GM18502 (cell line): ENCODE data around the gene ESRRB.

Experiments
- ATAC-seq: cut with Tn5 transposase; IDR thresholded peaks from one replicate; pipeline ENCODE4 v1.9.1; 2021; ENCODE audit warnings: mild to moderate bottlenecking; ENCODE audit not compliant: unreplicated experiment, poor library complexity

The ESRRB gene

DNA sequence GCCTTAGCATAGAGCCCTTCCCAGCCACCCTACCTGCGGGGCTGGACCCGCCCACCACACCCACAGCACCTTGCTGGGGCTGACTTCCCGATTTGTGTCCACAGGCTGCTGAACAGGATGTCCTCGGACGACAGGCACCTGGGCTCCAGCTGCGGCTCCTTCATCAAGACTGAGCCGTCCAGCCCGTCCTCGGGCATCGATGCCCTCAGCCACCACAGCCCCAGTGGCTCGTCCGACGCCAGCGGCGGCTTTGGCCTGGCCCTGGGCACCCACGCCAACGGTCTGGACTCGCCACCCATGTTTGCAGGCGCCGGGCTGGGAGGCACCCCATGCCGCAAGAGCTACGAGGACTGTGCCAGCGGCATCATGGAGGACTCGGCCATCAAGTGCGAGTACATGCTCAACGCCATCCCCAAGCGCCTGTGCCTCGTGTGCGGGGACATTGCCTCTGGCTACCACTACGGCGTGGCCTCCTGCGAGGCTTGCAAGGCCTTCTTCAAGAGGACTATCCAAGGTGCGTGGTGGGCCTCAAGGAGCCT, 63.4 kb downstream of the ESRRB start:
- ATAC-seq: no peak

DNA sequence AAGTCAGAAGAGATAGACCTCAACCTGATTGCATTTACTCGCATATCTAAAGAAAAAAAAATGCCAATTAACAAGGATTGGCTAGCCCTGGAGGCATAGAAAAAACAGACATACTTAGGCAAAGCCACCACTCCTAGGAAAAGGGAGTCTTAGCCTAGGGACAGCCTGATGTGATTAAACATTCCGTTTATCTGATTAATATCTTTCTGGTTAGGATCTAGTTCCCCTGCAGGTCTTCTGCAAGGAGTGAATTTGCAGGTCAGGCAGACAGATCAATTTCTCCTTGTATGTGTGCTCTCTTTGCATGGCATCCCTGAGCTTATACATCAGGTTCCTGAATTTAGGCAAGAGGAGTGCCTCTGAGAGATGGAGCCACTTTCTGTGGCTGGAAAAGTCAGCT, 70.5 kb downstream of the ESRRB start:
- ATAC-seq: no peak

DNA sequence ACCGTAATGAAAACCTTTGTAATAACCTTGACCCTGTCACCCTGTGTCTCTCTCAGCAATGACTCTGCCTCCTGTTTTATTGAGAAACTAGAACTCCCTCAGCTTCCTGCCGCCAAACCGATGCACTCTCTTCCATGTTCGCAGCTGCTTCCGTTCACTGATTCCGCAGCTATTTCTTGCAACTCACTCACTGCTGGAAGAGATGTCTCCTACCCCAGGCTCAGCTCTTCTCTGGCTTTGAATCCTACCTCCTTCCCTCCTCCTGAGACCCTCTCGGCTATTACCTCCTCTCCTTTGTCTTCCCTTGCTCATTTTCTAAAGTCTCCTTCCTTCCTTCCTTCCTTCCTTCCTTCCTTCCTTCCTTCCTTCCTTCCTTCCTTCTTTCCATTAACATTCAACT, 71.0 kb downstream of the ESRRB start:
- ATAC-seq: no peak

DNA sequence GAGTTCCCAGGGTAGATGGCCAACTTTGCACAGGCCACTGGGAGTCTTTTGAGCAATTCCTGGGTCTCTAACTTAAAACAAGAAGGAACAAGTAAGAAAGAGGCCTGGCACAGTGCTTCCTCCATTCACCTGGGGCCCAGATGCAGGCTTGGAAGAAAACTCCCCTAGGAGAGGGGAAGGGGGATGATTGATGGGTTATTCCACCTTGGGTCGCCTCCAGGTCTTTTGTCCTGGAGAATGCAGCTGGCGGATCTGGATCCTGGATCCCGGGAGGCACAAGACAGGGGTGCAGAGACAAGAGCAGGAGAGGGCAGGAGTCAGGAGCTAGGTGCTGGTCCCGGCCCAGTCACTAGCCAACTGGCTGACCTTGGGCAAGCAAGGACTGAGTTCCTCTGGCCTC, 74.5 kb downstream of the ESRRB start:
- ATAC-seq: no peak

DNA sequence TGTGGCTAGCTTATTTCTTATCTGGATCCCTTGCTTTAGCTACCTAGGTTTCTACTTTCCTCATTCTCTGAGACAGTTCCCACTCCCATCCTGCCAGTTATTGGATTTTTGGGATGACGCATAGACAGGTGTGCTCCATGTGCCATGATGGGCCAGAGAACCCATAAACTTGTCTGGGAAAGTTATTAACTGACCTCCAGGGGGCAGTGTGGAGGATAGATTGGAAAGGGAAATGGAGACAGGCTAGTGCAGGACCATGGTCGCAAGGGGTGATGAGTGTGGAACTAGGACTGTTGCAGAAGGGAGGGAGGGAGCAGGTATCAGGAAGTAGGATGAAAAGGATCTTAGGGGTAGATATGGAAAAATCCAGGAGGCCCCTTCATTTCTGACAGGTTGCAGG, 80.3 kb downstream of the ESRRB start:
- ATAC-seq: no peak

DNA sequence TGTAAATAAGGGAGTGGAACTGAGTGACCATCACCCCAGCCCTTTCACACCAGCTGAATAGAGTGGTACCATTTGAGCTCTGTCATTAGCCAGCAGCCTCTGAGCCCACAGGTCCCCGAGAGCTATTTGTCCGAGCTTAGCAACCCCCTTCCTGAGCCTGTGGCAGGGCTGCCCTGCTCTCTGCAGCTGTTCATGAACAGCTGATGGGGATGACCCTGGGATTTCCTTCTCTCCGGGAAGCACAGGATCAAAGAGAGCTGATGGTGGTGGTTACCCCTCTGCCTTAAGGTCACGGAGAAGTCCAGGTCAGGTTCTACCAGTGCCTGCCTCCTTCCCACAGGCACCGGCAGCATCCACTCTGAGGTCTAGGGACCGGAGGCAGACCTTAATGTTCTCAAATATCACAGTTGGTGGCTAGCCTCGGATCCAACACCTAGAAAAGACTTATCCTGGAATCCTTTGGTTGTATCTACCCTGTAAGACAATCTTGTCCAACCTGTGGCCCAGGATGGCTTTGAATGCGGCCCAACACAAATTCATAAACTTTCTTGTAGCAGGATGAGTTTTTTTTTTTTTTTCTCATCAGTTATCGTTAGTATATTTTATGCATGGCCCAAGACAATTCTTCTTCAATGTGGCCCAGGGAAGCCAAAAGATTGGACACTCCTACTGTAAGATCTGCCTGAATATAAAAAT, 81.1 kb downstream of the ESRRB start:
- no peak for ATAC-seq

DNA sequence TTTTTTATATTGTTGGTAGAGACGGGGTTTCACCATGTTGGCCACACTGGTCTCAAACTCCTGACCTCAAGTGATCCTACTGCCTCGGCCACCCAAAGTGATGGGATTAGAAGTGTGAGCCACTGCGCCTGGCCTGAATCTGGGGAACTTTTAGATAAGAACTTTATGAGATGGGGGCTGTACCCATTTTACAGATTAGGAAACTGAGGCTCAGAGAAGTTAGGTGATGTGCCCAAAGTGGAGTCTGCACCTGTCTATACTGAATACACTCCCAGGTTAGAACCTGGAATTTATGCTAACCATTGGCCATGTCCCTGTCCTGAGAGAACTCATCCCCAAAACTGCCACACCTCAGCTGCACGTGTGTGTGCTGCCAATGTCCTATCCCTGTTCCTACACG, 81.9 kb downstream of the ESRRB start:
- ATAC-seq: no peak

DNA sequence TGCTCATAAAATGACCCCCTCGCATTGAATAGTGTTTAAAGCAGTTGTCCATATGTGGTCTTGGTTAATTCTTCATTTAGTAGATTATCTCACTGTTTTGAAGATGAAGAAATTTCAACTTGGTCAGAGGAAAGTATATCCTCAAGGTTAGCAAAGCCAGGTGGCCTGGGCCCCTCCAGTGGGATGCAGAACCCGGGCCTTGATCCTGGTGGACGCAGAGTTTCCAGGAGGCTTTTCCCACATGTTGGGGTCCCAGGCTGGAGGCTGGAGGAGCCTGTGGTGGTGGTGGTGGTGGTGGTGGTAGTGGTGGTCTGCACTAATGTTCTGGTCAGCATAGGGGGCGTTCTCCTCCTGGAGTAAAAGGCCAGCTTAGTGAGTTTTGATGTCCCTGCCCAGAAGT, 85.9 kb downstream of the ESRRB start:
- no peak for ATAC-seq

DNA sequence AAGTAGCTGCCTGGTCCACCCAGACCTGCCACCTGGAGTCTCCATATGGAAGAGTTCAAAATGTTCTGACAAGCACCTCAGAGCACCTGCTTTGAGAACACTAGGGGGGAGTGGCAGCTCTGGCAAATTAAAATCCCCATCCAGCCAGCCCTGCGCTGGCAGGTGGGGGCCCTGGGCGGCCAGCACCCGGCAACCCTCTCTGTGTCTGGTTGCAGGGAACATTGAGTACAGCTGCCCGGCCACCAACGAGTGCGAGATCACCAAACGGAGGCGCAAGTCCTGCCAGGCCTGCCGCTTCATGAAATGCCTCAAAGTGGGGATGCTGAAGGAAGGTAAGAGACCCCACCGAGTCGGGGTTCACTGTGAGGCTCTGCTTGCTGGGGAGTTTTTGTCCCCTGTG, 86.4 kb downstream of the ESRRB start:
- ATAC-seq: no peak

DNA sequence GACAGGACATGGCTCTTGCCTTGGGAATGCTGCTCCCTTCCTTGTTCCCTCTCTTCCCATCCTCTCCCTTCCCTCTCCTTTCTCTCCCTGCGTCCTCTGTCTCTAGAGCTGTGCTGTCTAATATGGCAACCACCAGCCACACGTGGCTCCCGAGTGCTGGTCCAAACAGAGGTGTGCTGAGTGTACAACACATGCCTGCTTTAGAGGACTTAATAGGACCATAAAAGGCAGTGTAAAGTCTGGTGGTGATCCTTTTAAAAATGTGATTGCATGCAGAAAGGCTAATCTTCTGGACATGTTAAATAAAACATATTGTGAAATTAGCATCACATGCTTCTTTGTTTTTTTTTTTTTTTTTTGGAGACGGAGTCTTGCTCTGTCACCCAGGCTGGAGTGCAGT, 87.2 kb downstream of the ESRRB start:
- no peak for ATAC-seq

DNA sequence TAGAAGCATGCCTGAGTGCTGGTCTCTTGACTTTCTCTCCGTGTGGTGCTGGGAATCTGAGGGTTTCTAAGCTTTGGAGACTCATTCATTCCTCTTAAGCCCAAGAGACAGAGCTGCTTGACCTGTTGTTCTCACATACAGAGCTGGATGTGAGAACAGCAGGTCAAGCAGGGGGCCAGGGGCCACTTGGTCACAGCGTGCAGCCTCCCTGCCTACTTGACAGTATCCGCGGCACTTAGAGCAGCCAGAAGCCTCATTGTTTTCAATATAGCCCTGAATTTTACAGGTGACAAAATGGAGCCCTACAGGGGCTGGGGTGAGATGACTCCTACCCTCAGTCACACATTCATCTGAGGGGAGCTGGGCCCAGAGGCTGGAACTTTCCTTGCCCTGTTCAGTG, 88.9 kb downstream of the ESRRB start:
- no peak for ATAC-seq

DNA sequence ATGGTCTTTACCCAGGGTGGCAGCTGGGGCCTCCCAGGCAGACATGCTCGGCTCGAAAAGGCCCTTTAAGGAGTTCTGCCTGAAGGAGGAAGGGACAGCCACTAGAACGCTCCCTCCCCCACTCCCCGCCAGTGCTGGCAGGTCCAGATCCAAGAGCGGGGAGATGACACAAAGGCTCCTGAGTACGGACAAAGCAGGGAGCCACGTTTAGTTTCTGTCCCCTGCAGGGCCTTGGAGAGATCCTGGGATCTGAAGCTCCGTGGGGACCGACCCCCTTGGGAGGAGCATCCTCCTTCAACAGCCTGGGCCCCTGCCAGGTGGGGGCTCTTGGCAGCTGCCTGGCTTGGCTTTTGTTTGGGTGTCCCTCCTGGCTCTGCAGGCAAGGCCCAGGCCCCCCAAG, 89.7 kb downstream of the ESRRB start:
- ATAC-seq: no peak

DNA sequence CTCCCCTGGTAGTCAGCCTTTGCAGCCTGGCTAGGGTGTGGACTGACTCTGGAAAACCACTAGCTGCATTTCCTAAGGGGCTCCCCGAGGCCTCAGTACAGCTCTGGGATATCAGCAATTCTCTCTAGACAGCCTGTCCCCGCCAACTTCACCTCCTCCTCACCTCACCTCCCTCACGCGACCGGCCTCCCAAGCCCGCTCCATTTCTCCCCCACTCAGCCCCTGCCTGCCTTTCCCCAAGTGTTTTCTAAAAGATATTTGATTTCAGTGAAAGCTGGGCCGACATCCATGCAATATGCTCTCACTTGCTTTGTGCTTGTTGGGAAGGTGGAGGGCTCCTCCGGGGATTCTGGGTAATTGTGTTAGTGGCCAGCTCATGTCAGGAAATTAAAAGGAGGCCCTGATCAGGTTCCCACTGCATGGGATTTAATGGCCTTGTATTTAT, 91.8 kb downstream of the ESRRB start:
- ATAC-seq: no peak

DNA sequence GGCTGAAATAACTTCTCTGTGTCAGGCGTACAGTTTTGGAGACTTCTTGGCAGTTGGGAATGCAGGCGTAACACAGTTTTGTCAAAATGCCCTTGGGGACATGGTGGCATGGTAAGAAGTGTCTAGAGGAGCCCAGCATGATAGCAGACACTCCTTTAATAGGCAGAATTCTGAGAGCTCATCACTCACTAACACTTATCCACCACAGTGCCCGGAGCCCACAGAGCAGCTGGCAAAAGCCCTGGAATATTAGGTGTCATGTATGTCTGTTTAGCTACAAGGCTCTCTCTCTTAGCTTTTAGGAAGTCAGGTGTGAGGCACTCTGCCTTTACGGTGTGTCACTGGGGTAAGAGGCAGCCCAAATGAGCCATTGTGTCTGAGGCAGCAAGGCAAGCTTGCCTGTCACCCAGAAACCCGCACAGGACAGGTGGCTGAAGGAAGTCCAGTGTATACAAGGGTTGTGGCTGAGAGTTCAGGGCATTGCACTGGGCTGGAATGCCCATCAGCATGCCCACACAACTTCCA, 96.3 kb downstream of the ESRRB start:
- ATAC-seq: no peak

DNA sequence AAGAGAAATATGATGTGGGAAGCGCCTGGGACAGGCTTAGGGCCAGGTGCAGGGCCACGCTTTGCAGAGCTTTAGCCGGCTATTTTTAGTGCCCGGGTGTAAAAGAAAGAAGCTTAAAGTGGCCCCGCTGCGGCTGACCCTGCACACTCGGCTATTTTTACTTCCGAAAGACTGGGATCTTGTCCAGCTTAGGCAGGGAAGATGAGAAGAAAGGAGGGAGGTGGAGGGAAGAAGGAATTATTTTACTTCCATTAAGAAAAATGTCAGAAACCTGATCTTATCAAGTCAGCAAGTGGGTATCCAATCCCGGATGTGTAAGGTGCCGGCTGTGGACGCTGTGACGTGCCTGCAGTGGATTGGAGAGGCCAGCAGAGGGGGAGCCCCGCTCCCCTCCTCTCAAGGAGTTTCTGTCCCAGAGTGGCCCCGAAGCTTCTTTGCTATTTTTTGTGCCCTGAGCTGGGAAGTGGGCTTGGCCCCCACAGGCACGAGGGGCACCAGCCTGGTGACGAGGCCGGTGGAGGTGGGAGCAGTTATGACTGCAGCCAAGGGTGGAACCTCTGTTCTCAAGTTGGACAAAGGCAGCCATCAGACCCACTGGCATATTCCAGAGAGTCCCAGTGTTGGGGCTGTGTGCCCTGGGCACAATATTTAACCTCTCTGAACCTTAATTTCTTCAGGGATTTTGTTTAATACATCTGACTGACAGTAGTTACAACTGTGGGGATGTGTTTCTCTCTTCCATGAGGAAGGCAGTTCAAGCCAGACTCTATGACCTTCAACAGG, 97.7 kb downstream of the ESRRB start:
- no peak for ATAC-seq

DNA sequence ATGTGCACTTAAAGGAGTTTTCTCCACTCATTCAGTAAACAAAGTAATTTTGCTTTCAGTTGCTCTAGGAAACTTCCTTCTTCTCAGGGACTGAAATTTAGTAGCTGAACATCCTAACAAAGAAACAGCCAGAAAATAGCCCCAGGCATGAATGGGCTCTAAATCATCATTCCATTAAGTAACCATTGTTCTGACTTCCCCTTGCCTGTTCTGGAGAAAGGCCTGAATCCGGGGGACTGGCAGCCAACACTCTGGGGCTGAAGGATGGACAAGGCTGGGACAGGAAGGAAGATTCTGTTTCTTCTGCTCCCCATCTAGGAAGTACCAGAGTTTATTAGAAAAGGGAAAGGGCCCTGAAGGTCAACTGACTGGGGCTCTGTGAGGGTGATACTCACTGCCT, 104.5 kb downstream of the ESRRB start:
- ATAC-seq: no peak

DNA sequence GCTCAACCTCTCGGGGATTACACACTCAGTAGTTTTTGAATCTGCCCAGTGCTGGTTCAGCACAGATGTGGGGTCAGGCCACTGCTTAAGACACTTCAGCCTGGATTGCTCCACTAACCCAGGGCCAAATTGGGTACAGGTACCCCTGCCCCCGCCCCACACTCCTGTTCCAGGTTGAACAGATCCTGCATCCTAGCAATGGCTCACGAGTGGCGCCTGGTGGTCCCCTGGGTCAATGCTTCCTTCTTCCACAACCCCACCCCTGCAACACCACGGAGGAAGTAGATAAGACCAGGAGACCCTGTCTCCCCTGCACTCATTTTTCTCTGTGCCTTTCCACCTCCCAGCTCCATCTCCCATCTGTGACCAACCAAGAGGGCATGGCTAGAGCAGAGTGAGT, 108.4 kb downstream of the ESRRB start:
- no peak for ATAC-seq

DNA sequence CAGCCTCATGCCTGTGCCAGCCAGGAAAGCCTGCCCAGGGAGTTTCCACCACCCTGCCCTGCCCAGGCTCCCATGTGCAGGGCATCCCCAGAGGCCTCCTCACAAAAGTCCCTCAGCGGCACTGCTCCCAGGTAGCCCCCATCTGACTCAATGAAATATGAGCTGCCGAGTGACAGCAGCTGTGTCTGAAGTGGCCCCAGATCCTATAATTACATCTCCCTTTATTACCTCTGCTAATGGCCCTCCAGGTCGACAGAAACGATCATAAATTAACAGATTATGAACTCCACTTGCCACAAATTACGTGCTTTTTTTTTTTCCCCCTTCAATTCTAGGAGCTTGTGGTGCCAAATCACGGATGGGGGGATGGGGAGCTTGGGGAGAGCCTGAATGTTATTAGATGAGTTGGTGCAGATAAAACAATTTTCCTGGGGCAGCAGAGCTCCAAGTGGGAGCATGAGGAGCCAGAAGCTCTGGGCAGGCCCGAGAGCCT, 110.4 kb downstream of the ESRRB start:
- no peak for ATAC-seq

DNA sequence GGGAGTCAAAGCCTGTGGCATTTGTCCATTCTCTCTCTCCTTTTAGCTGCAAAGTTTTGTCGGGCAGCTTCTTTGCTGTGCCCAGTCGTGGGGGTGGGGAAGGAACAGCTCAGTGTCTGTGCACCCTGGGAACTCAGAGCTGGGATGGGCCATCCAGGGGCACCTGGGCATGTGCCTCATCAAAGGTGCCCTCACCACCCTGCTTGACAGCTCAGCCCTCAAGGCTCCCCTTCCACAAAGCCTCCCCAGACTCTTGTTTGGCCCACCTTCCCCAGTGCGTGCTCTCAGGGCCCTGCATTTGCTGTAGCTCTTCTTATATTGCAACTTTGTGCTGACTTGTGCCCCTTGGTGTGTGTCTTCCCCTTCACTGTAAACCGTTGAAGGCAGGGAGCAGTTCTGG, 112.6 kb downstream of the ESRRB start:
- ATAC-seq: no peak

DNA sequence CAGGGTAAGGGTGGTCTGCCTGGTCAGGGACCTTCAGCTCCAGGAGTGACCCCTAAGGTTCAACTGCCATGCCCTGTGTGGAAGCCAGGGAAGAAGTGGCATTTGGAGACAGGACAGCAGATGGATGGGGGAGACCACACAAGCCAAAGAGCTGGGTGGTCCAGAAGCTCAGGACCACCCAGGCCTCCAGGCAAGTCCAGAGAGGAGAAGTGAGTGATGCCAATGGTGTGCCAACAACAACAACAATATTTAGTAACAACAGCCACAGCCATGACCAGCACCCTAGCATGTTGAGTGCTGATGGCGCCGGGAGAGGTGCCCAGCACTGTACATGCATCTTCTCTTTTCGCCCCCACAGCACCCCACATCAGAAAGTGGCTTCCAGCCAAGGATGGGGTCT, 113.7 kb downstream of the ESRRB start:
- no peak for ATAC-seq

DNA sequence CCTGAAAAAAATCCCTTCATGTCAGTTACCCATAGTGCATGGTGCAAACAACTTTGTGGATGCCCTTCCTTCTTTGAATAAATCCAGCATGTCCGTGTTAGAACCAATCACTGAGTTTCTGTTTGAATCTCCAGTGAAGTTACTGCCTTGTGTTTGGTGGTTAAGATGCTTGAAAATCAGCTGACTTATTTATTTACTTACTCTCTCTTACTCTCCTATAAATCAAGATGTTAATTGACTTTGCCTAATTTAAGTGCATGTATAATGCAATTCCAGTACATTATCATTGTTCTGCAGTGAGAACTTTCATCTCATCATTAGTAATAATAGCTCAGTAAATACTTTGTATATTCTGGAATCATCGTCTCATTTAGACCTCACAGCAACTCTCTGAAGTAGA, 114.2 kb downstream of the ESRRB start:
- ATAC-seq: no peak
